ENCODE measurements around the gene FOXK1.
A peak's percentile ranks its signal among the peaks of the same experiment; 100 is the strongest.
"Not testable (repeated sequence)": the region's sequence is repeated elsewhere in the genome, so short reads cannot be mapped to it uniquely, and the experiment has no call there.

Gene FOXK1

DNA sequence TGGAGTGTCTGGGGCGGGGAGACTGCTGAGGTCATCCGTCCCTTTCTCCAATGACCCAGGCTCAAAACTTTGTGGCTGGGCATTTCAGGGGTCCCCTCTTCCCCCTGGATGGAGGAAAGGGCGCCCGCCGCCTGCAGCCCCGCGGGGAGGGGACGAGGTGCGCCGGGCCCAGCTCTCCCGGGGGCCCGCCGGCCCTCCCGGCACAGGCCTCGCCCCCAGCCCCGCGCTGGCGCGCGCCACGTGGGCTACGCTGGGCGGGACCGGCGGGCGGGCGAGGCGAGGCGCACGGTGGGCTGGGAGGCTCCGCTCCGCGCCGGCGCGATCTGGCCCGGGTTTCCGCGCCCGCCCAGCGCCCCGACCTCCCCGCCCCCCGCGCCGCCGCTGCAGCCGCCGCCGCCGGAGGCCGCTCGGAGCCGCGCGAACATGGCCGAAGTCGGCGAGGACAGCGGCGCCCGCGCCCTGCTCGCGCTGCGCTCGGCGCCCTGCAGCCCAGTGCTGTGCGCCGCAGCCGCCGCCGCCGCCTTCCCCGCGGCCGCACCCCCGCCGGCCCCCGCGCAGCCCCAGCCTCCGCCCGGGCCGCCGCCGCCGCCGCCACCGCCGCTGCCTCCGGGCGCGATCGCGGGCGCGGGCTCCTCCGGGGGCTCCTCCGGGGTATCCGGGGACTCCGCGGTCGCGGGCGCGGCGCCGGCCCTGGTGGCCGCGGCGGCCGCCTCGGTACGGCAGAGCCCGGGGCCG lies at the start of gene FOXK1:
Gene FOXK1, plus strand, starts transcription at position 410 of the 735 bp plus-strand sequence. Its CDS starts 14 bp downstream, at position 424.
- no peaks in the 10 kb centered on the region for H3K9me3 Mint-ChIP-seq
- H3K36me3 Mint-ChIP-seq (ENCODE audit: insufficient read depth), result peaks cover 8% of the 10 kb centered on the region
- ATAC-seq (replicated peaks; ENCODE audit: extremely low read depth, poor library complexity, severe bottlenecking), result peak; percentile 71
- peaks cover 13% of the 10 kb centered on the region for H3K27me3 Mint-ChIP-seq
- H3K4me3 Mint-ChIP-seq, result peak within 1 kb of the TSS; percentile 93
- peak within 1 kb of the TSS; percentile 95 for H3K27ac Mint-ChIP-seq (ENCODE audit: low read depth)
- H3K4me1 Mint-ChIP-seq, result peaks cover 31% of the 10 kb centered on the region
- peak; percentile 50 to 53 for DNase-seq (ENCODE audit: low spot score in 2 of 2)

DNA sequence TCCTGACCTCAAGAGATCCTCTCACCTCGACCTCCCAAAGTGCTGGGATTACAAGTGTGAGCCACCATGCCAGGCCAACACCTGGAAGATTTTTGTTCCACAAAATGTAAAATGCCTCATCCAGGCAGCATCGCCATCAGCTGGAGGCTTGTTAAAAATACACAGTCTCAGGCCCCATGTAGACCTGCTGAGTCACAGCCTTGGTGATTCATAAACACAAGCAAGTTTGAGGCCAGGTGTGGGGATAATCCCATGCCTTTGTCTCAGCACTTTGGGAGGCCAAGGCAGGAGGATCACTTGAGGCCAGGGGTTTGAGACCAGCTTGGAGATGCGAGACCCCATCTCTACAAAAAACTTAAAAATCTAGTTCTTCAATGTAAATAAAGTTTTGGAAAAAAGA lies 49.1 kb upstream of the FOXK1 start:
- no peaks in the 10 kb centered on the region for H3K9me3 Mint-ChIP-seq
- H3K27ac Mint-ChIP-seq (ENCODE audit: low read depth), result no peak overlapping the region
- no peak for DNase-seq (ENCODE audit: low spot score in 2 of 2)
- H3K27me3 Mint-ChIP-seq, result peaks cover 12% of the 10 kb centered on the region
- no peaks in the 10 kb centered on the region for H3K36me3 Mint-ChIP-seq (ENCODE audit: insufficient read depth)
- no peaks in the 10 kb centered on the region for H3K4me1 Mint-ChIP-seq
- H3K4me3 Mint-ChIP-seq, result no peak overlapping the region
- no peak for ATAC-seq (replicated peaks; ENCODE audit: extremely low read depth, poor library complexity, severe bottlenecking)

DNA sequence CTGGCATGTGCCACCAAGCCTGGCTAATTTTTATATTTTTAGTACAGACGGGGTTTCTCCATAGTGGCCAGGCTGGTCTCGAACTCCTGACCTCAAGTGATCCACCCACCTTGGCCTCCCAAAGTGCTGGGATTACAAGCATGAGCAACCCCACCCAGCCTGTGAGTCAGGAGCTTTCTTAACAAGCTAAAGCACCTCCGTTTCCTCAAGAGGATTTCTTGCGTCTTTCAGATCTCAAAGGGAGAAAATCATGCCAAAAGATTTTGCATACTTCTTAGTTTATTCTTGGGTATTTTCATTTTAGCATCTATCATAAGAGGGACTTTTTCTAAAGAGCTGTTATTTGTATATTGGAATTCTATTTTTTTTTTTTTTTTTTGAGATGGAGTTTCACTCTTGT lies 47.9 kb upstream of the FOXK1 start:
- Mint-ChIP-seq H3K9me3 (no peaks in the 10 kb centered on the region), H3K36me3 (ENCODE audit: insufficient read depth) (peaks cover 2% of the 10 kb centered on the region), H3K27me3 (peaks cover 24% of the 10 kb centered on the region), H3K4me1 (no peaks in the 10 kb centered on the region), H3K4me3 (no peak overlapping the region), H3K27ac (ENCODE audit: low read depth) (no peak overlapping the region)
- DNase-seq (ENCODE audit: low spot score in 2 of 2) (no peak), ATAC-seq (replicated peaks; ENCODE audit: extremely low read depth, poor library complexity, severe bottlenecking) (no peak)

DNA sequence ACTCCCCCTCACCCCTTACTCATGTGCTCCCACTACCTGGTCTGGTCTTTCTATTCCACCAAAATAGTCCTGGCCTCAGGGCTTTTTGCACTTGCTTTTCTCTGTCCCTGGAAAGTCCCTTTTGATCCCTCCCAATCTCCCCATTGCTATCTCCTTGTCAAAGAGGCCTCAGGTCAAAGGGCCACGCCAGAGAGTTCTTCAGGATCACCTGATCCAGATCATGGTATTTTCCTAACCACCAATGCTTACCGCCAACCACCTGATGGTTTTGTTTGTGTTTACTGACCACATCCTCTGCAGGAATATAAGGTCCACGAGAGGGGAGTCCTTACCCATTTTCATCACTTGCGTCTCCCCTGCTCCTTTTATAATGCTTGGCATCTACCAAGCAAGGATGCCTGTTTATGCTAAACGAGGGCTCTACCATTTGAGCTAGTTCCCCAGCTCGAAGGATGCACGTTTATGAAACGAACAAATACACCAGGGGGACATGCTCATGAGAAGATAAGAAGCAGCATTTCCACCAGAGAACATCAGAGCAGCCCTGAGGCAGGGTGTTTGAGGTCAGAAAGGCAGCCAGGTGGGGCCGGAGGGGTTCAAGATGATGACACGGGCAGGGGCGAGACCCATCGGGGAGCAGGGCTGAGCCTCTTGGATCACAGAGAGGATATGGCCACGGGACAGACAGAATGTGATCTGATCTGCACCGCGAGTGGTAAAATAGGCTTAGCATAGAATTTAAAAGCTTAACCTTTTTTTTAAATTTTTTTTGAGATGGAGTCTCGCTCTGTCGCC lies 43.1 kb upstream of the FOXK1 start:
- H3K36me3 Mint-ChIP-seq (ENCODE audit: insufficient read depth), result peaks cover 17% of the 10 kb centered on the region
- no peak overlapping the region for H3K4me3 Mint-ChIP-seq
- no peaks in the 10 kb centered on the region for H3K9me3 Mint-ChIP-seq
- peaks cover 19% of the 10 kb centered on the region for H3K27me3 Mint-ChIP-seq
- H3K4me1 Mint-ChIP-seq, result peaks cover 8% of the 10 kb centered on the region
- no peak for ATAC-seq (replicated peaks; ENCODE audit: extremely low read depth, poor library complexity, severe bottlenecking)
- H3K27ac Mint-ChIP-seq (ENCODE audit: low read depth), result no peak overlapping the region
- no peak for DNase-seq (ENCODE audit: low spot score in 2 of 2)

DNA sequence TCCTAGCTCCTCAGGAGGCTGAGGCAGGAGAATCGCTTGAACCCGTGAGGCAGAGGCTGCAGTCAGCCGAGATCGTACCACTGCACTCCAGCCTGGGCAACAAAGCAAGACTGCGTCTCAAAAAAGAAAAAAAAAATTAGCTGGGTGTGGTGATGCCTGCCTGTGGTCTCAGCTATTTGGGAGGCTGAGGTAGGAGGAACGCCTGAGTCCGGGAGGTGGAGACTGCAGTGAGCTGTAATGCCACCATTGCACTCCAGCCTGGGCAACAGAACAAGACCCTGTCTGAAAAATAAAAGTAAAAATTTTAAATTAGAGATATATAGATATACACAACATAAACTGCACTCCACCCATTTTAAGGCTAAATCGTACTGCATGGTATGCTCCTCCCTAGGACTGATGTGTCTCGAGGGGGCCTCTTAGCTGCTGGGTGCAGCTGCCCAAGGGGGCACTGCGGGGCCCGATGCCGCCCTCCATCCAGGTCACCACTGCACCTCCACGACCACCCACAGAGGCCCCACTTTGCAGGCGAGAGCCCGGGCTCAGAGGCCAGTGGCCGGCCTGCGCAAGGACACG lies 40.9 kb upstream of the FOXK1 start:
- peaks cover 8% of the 10 kb centered on the region for H3K4me1 Mint-ChIP-seq
- ATAC-seq (replicated peaks; ENCODE audit: extremely low read depth, poor library complexity, severe bottlenecking), result peak; percentile 16
- no peak for DNase-seq (ENCODE audit: low spot score in 2 of 2)
- H3K4me3 Mint-ChIP-seq, result peak overlapping the region; percentile 80
- H3K36me3 Mint-ChIP-seq (ENCODE audit: insufficient read depth), result peaks cover 17% of the 10 kb centered on the region
- no peaks in the 10 kb centered on the region for H3K9me3 Mint-ChIP-seq
- H3K27ac Mint-ChIP-seq (ENCODE audit: low read depth), result peak overlapping the region; percentile 97
- H3K27me3 Mint-ChIP-seq, result peaks cover 19% of the 10 kb centered on the region

DNA sequence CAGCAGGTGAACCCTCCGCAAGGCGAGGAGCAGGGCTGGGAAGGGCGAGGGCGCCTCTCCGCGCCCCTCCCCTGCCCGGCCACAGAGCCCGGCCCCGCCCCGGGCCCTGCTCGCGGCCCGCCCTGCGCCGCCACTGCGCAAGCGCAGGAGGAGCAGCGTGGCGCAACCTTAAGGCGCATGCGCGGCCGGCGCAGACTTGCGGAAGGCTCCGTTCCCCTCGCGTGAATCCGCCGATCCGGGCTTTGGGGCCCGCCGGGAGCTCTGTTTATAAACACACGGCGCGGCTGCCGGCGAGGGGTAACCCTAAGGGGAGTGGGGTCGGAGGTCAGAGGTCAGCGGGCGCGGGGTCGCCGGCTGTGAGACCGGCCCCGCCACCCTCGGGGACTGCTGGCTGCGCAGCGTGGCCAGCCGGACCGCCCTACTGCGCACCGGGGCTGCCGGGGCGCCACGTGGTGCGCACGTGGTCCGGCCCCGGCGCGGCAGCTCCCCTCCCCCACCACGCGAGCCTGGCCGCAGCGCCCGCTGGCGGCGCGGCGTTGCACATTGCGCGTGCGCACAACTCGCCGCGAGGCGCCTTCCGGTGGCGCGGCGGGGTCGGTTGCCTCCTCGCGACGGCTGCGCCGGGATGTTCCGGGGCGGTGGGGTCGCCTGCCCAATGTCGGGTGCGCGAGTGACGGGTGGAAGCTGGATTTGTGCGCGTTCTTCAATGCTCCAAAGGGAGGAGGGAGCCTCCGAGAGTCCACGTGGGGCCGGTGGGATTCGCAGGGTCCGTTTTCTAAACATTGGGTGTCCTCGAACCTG lies 40.2 kb upstream of the FOXK1 start:
- Mint-ChIP-seq H3K9me3 (no peaks in the 10 kb centered on the region), H3K27me3 (peaks cover 19% of the 10 kb centered on the region), H3K27ac (ENCODE audit: low read depth) (peak overlapping the region; percentile 97), H3K36me3 (ENCODE audit: insufficient read depth) (peaks cover 17% of the 10 kb centered on the region), H3K4me3 (peak overlapping the region; percentile 80), H3K4me1 (peaks cover 8% of the 10 kb centered on the region)
- ATAC-seq (replicated peaks; ENCODE audit: extremely low read depth, poor library complexity, severe bottlenecking) (peak; percentile 78), DNase-seq (ENCODE audit: low spot score in 2 of 2) (peak; percentile 95 to 98)

DNA sequence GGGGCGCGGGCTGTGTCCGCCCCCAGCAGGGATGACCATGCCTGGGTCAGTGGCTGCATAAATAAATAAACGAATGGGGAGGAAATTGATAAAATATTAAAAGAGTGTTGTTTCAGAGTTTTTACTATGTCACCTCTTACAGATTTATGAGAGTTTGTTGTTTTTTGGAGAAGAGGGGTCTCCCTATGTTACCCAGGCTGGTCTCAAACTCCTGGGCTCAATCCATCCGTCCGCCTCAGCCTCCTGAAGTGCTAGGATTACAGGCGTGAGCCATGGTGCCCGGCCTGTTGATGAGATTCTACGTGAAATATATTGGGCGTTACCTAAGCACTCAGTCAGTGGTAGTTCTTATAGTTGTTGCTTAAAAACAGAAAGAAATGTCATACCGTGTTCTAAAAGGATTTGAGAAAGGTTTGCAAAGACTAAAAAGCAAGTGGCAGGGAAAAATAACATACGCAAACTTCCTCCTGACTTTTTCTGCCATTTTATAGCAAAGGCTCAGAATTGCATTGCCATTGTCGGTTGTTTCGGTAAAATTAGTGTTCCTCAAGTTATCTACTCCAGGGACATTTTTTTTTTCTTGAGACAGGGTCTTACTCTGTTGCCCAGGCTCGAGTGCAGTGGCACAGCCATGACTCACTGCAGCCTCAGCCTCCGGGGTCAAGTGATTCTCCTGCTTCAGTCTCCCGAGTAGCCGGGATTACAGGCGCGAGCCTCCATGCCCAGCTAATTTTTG lies 39.5 kb upstream of the FOXK1 start:
- ATAC-seq (replicated peaks; ENCODE audit: extremely low read depth, poor library complexity, severe bottlenecking), result no peak
- peak overlapping the region; percentile 80 for H3K4me3 Mint-ChIP-seq
- H3K4me1 Mint-ChIP-seq, result peaks cover 8% of the 10 kb centered on the region
- H3K27ac Mint-ChIP-seq (ENCODE audit: low read depth), result peak overlapping the region; percentile 97
- no peak for DNase-seq (ENCODE audit: low spot score in 2 of 2)
- H3K36me3 Mint-ChIP-seq (ENCODE audit: insufficient read depth), result peaks cover 17% of the 10 kb centered on the region
- no peaks in the 10 kb centered on the region for H3K9me3 Mint-ChIP-seq
- peaks cover 19% of the 10 kb centered on the region for H3K27me3 Mint-ChIP-seq

DNA sequence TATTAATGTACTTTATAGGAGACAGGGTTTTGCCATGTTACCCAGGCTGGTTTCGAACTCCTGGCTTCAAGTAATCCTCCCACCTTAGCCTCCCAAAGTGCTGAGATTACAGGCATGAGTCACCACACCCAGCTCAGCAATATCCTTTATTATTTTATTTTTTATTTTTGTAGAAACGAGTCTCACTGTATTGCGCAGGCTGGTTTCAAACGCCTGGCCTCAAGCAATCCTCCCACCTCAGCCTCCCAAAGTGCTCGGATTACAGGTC lies 39.0 kb upstream of the FOXK1 start:
- H3K9me3 Mint-ChIP-seq; H3K4me3 Mint-ChIP-seq; DNase-seq (ENCODE audit: low spot score in 2 of 2); H3K4me1 Mint-ChIP-seq; H3K27ac Mint-ChIP-seq (ENCODE audit: low read depth); ATAC-seq (replicated peaks; ENCODE audit: extremely low read depth, poor library complexity, severe bottlenecking): not testable (repeated sequence)
- H3K36me3 Mint-ChIP-seq (ENCODE audit: insufficient read depth), result peaks cover 17% of the 10 kb centered on the region
- peaks cover 14% of the 10 kb centered on the region for H3K27me3 Mint-ChIP-seq

DNA sequence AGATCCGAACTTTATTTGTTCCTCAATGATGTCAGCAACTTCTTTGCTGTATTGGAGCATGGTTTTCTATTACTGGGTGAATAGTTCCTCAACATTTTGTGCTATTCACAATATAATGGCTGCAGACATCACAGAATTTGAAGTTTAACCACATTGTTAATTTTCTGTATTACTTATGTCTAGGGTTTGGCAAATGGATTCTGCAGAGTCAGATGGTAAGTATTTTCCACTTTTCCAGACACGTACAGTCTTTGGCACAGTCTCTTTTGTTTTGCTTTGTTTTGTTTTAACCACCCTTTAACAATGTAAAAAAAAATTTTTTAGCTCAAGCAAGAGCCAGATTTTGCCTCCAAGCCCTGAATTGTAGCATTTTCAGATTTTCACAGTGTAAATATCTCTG lies 36.8 kb upstream of the FOXK1 start:
- DNase-seq (ENCODE audit: low spot score in 2 of 2), result no peak
- H3K27me3 Mint-ChIP-seq, result no peaks in the 10 kb centered on the region
- no peak overlapping the region for H3K27ac Mint-ChIP-seq (ENCODE audit: low read depth)
- no peak for ATAC-seq (replicated peaks; ENCODE audit: extremely low read depth, poor library complexity, severe bottlenecking)
- no peak overlapping the region for H3K4me3 Mint-ChIP-seq
- H3K36me3 Mint-ChIP-seq (ENCODE audit: insufficient read depth), result peaks cover 14% of the 10 kb centered on the region
- H3K4me1 Mint-ChIP-seq, result peaks cover 8% of the 10 kb centered on the region
- H3K9me3 Mint-ChIP-seq, result no peaks in the 10 kb centered on the region

DNA sequence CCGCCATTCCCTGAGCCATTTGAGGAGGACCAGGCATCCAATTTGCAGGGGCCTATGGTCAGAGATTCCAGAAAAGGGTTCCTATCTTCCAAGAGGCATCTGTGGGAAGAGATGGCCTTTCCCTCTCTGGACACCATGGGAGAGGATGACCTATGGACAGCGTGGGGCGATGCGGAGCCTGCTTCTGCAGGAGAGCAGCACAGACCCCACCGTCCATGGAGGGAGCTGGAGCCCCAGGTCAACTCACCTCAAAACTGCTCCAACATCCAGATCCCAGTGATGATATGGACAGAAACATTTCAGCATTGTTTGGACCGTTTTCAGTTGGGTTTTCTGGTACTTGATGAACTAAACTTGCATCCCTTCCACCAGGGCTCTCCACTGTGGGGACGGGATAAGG lies 34.0 kb upstream of the FOXK1 start:
- Mint-ChIP-seq H3K4me3 (no peak overlapping the region), H3K27me3 (no peaks in the 10 kb centered on the region), H3K4me1 (no peaks in the 10 kb centered on the region), H3K36me3 (ENCODE audit: insufficient read depth) (peaks cover under 1% of the 10 kb centered on the region), H3K27ac (ENCODE audit: low read depth) (no peak overlapping the region), H3K9me3 (no peaks in the 10 kb centered on the region)
- DNase-seq (ENCODE audit: low spot score in 2 of 2) (no peak), ATAC-seq (replicated peaks; ENCODE audit: extremely low read depth, poor library complexity, severe bottlenecking) (no peak)

DNA sequence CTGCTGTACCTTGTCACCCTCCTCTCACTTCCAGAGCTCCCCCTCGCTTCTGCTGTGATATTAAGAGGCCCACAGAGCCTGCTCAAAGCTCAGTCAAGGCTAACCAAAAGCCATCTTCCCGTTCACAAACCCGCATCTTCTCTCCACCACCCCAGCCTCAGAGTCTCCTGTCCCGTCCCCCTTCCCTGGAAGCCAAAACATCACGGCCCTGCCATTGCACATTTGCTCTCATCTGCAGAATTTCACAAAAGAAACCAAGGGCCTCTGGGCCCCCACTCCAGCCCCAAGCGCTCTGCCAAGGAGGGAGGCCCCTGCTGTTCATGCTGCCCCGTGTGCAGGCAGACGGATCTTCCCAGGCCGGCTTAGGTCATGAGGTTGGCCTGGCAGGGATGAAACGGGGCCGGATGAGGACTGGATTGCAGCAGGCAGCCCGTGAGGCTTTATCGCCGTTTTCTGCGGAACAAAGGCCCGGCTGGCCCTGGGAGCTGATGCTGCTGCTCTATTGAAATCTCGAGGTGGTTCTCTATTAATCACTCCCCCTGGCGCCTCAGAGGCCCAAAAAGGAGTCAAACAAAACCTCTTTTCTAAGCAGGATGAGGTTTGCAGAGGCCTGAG lies 31.6 kb upstream of the FOXK1 start:
- DNase-seq (ENCODE audit: low spot score in 2 of 2), result no peak
- H3K9me3 Mint-ChIP-seq, result no peaks in the 10 kb centered on the region
- no peaks in the 10 kb centered on the region for H3K4me1 Mint-ChIP-seq
- H3K27ac Mint-ChIP-seq (ENCODE audit: low read depth), result no peak overlapping the region
- no peak for ATAC-seq (replicated peaks; ENCODE audit: extremely low read depth, poor library complexity, severe bottlenecking)
- peaks cover 3% of the 10 kb centered on the region for H3K27me3 Mint-ChIP-seq
- H3K4me3 Mint-ChIP-seq, result no peak overlapping the region
- H3K36me3 Mint-ChIP-seq (ENCODE audit: insufficient read depth), result no peaks in the 10 kb centered on the region
